ENCODE measurements around the gene ABLIM2. TPM values are rescaled to one million over a fixed set of nuclear protein-coding genes. Genes with fewer than 3 reads are reported as not detected.
"Not testable (repeated sequence)": the region's sequence is repeated elsewhere in the genome, so short reads cannot be mapped to it uniquely, and the experiment has no call there.

Gene ABLIM2
- total RNA-seq, 1 experiment from 2014 or later = 1.0 TPM

- H3T11ph ChIP-seq (ENCODE audit: low read length) = no peak overlapping the region
- no peak overlapping the region for H3K14ac ChIP-seq (ENCODE audit: insufficient read depth, low read length)
- H3K27me3 ChIP-seq (ENCODE audit: insufficient read depth, low read length) = no peaks in the 10 kb centered on the region
- Mint-ChIP-seq H3K4me1 (peaks cover 20 to 27% of the 10 kb centered on the region in 2 experiments), H3K4me3 (no peak overlapping the region), H3K27ac (no peak overlapping the region; a peak in 1 of 7 replicates), H3K36me3 (ENCODE audit: insufficient read depth in 1 of 3, low read depth in 3 of 3) (no peaks in the 10 kb centered on the region), H3K27me3 (ENCODE audit: low read depth) (peaks cover 10% of the 10 kb centered on the region), H3K9me3 (no peaks in the 10 kb centered on the region)
- H3K4me1 ChIP-seq (ENCODE audit: insufficient read depth, low read length) = peaks cover 6% of the 10 kb centered on the region; the same call in 1 of the 2 replicates
- H3K9me3 ChIP-seq (ENCODE audit: control insufficient read depth, low read depth, low read length) = no peaks in the 10 kb centered on the region
- H2AFZ ChIP-seq (ENCODE audit: low read length) = no peak overlapping the region
- H4K20me1 ChIP-seq (ENCODE audit: control insufficient read depth, insufficient read depth, insufficient read length) = no peaks in the 10 kb centered on the region
- H2AK5ac ChIP-seq (ENCODE audit: insufficient read length, low read length) = no peak overlapping the region
- H3K9ac ChIP-seq (ENCODE audit: extremely low read depth, insufficient read length, low read length) = no peak overlapping the region
- H3K23ac ChIP-seq (ENCODE audit: insufficient read length, low read depth, low read length) = no peak overlapping the region
- no peaks in the 10 kb centered on the region for H3K23me2 ChIP-seq (ENCODE audit: insufficient read length, low read depth, low read length, poor library complexity, severe bottlenecking)
- WGBS (ENCODE audit: extremely low coverage, insufficient read length, low lambda C conversion rate) = no CpG with 5 or more reads among the region's 5 CpGs
- no peak overlapping the region for H2BK120ac ChIP-seq (ENCODE audit: low read depth, low read length, poor library complexity, severe bottlenecking)
- H3K18ac ChIP-seq (ENCODE audit: insufficient read length, low read depth, low read length) = no peak overlapping the region
- H4K8ac ChIP-seq (replicated peaks; ENCODE audit: insufficient read length, low read depth, low read length) = no peak overlapping the region
- H2BK15ac ChIP-seq (ENCODE audit: low read depth, low read length) = no peak overlapping the region
- no peak overlapping the region for H2BK20ac ChIP-seq (ENCODE audit: low read depth, low read length, poor library complexity, severe bottlenecking)
- no peak for TF ChIP-seq CTCF (conservative IDR thresholded peaks at IDR 0.05)
- no peak overlapping the region for H3K4me2 ChIP-seq (ENCODE audit: insufficient read depth, insufficient read length, low read length)
- no peak overlapping the region for H3K27ac ChIP-seq (ENCODE audit: insufficient read length, low read depth, low read length)
- no peak overlapping the region for H4K91ac ChIP-seq (ENCODE audit: insufficient read length, low read depth, low read length)
- DNase-seq = no peak
- no peak overlapping the region for H2BK12ac ChIP-seq (ENCODE audit: insufficient read length, low read depth, low read length)
- H3K79me1 ChIP-seq (ENCODE audit: insufficient read depth, low read depth, low read length, poor library complexity, severe bottlenecking) = no peaks in the 10 kb centered on the region
- no peak overlapping the region for H4K5ac ChIP-seq (ENCODE audit: insufficient read length, low read depth, low read length)
- H3K56ac ChIP-seq (ENCODE audit: insufficient read length, low read depth, low read length) = no peak overlapping the region
- no peak overlapping the region for H3K4ac ChIP-seq (ENCODE audit: low read depth, low read length)
- H2BK5ac ChIP-seq (ENCODE audit: insufficient read length, low read length) = no peak overlapping the region
- no peaks in the 10 kb centered on the region; the same call in 1 of the 2 replicates for H3K79me2 ChIP-seq (ENCODE audit: insufficient read depth, low read length)
These were observed 213.9 kb downstream of the ABLIM2 start for GRCh38 chr4:7944599-7945220.

GRCh38 chr4:7943688-7944087 lies 214.9 kb downstream of the ABLIM2 start:
- not testable (repeated sequence) for H3K14ac ChIP-seq (ENCODE audit: insufficient read depth, low read length); H3K4ac ChIP-seq (ENCODE audit: low read depth, low read length); H3K23ac ChIP-seq (ENCODE audit: insufficient read length, low read depth, low read length); H4K20me1 ChIP-seq (ENCODE audit: control insufficient read depth, insufficient read depth, insufficient read length); H3K9me3 ChIP-seq (ENCODE audit: control insufficient read depth, low read depth, low read length); H3T11ph ChIP-seq (ENCODE audit: low read length); H2AFZ ChIP-seq (ENCODE audit: low read length); H4K91ac ChIP-seq (ENCODE audit: insufficient read length, low read depth, low read length); H3K56ac ChIP-seq (ENCODE audit: insufficient read length, low read depth, low read length); H3K23me2 ChIP-seq (ENCODE audit: insufficient read length, low read depth, low read length, poor library complexity, severe bottlenecking); H2BK15ac ChIP-seq (ENCODE audit: low read depth, low read length); H3K79me2 ChIP-seq (ENCODE audit: insufficient read depth, low read length); H3K4me1 ChIP-seq (ENCODE audit: insufficient read depth, low read length); H3K9ac ChIP-seq (ENCODE audit: extremely low read depth, insufficient read length, low read length); H3K27ac ChIP-seq (ENCODE audit: insufficient read length, low read depth, low read length); H2BK5ac ChIP-seq (ENCODE audit: insufficient read length, low read length); DNase-seq; H4K8ac ChIP-seq (replicated peaks; ENCODE audit: insufficient read length, low read depth, low read length); H2BK120ac ChIP-seq (ENCODE audit: low read depth, low read length, poor library complexity, severe bottlenecking); H3K4me3 Mint-ChIP-seq; H3K27me3 Mint-ChIP-seq (ENCODE audit: low read depth); H2BK20ac ChIP-seq (ENCODE audit: low read depth, low read length, poor library complexity, severe bottlenecking); H3K27me3 ChIP-seq (ENCODE audit: insufficient read depth, low read length); H3K79me1 ChIP-seq (ENCODE audit: insufficient read depth, low read depth, low read length, poor library complexity, severe bottlenecking); H3K9me3 Mint-ChIP-seq; H3K27ac Mint-ChIP-seq; H2BK12ac ChIP-seq (ENCODE audit: insufficient read length, low read depth, low read length); H2AK5ac ChIP-seq (ENCODE audit: insufficient read length, low read length); H3K18ac ChIP-seq (ENCODE audit: insufficient read length, low read depth, low read length); H3K4me2 ChIP-seq (ENCODE audit: insufficient read depth, insufficient read length, low read length); H4K5ac ChIP-seq (ENCODE audit: insufficient read length, low read depth, low read length); H3K36me3 Mint-ChIP-seq (ENCODE audit: insufficient read depth in 1 of 3, low read depth in 3 of 3)
- H3K4me1 Mint-ChIP-seq = peaks cover 20 to 27% of the 10 kb centered on the region in 2 experiments
- no CpG with 5 or more reads among the region's 4 CpGs for WGBS (ENCODE audit: extremely low coverage, insufficient read length, low lambda C conversion rate)
